NCI-H345 treated with DMSO at 0.1 percent for 48 hours (cell line): ENCODE data around the gene ENOX1.

Source experiments
- DNase-seq: peaks from one replicate; lab custom pipeline; 2025; ENCODE audit not compliant: unreplicated experiment; lab: John Stamatoyannopoulos, UW

ENOX1 gene

GRCh38 chr13:43676320-43676719 is 110.5 kb downstream of the ENOX1 start:
- DNase-seq: no peak

GRCh38 chr13:43675577-43675976 is 111.2 kb downstream of the ENOX1 start:
- no peak for DNase-seq

- DNase-seq: no peak
These were observed 116.8 kb downstream of the ENOX1 start for GRCh38 chr13:43669964-43670363.

- no peak for DNase-seq
These were observed 117.7 kb downstream of the ENOX1 start for GRCh38 chr13:43669101-43669500.

- no peak for DNase-seq
These were observed 120.4 kb downstream of the ENOX1 start for GRCh38 chr13:43666403-43666802.

- DNase-seq: no peak
These were observed 121.4 kb downstream of the ENOX1 start for GRCh38 chr13:43665388-43665787.

GRCh38 chr13:43664700-43665191 is 122.0 kb downstream of the ENOX1 start:
- DNase-seq: no peak

- no peak for DNase-seq
These were observed 123.2 kb downstream of the ENOX1 start for GRCh38 chr13:43663474-43664090.

- DNase-seq: no peak
These were observed 123.8 kb downstream of the ENOX1 start for GRCh38 chr13:43662976-43663375.

GRCh38 chr13:43661161-43661830 is 125.5 kb downstream of the ENOX1 start:
- no peak for DNase-seq

- DNase-seq: no peak
These were observed 129.3 kb downstream of the ENOX1 start for GRCh38 chr13:43657485-43657884.

GRCh38 chr13:43653980-43654379 is 132.8 kb downstream of the ENOX1 start:
- DNase-seq: no peak

- DNase-seq: no peak
These were observed 133.4 kb downstream of the ENOX1 start for GRCh38 chr13:43653395-43653794.

- no peak for DNase-seq
These were observed 134.0 kb downstream of the ENOX1 start for GRCh38 chr13:43652760-43653159.

GRCh38 chr13:43650882-43651281 is 135.9 kb downstream of the ENOX1 start:
- DNase-seq: no peak

- no peak for DNase-seq
These were observed 138.0 kb downstream of the ENOX1 start for GRCh38 chr13:43648733-43649132.

GRCh38 chr13:43647471-43647870 is 139.3 kb downstream of the ENOX1 start:
- DNase-seq: no peak

- DNase-seq: no peak
These were observed 146.3 kb downstream of the ENOX1 start for GRCh38 chr13:43640476-43640875.

GRCh38 chr13:43631106-43631505 is 155.7 kb downstream of the ENOX1 start:
- DNase-seq: no peak

GRCh38 chr13:43629691-43630480 is 156.9 kb downstream of the ENOX1 start:
- DNase-seq: no peak

- DNase-seq: no peak
These were observed 159.8 kb downstream of the ENOX1 start for GRCh38 chr13:43626994-43627393.

GRCh38 chr13:43614063-43614462 is 172.7 kb downstream of the ENOX1 start:
- DNase-seq: no peak
